Calu3 (cell line): Measurements from ENCODE around the gene YIPF3. TPM values are rescaled to one million over a fixed set of nuclear protein-coding genes. Genes with fewer than 3 reads are reported as not detected.
"Not testable (repeated sequence)": the region's sequence is repeated elsewhere in the genome, so short reads cannot be mapped to it uniquely, and the experiment has no call there.

Experiments
- BruUV-seq: library from RNA; stranded (reverse); fragments of 400-500 nt; replicated peaks from 2 replicates; lab custom pipeline; 2021; lab: Mats Ljungman, UMichigan
- CTCF ChIA-PET: fragments of 300-600 bp; sonication (Branson Sonifier 250); formaldehyde crosslinking; loops from one replicate; lab custom pipeline; 2022; ENCODE audit warnings: antibody characterized with exemption; lab: Charles Lee
- DNase-seq: peaks from one replicate; pipeline ENCODE4 v3.0.0; 2022
- H3K27ac Mint-ChIP-seq: one replicate; pipeline ENCODE4 v1.8.0; 2022; ENCODE audit warnings: mixed read lengths; ENCODE audit not compliant: unreplicated experiment
- H3K27me3 Mint-ChIP-seq: one replicate; pipeline ENCODE4 v1.8.0; 2022; ENCODE audit warnings: mixed read lengths; ENCODE audit not compliant: unreplicated experiment
- H3K36me3 Mint-ChIP-seq: one replicate; pipeline ENCODE4 v1.8.0; 2022; ENCODE audit warnings: mild to moderate bottlenecking, moderate library complexity, mixed read lengths; ENCODE audit not compliant: insufficient read depth, unreplicated experiment
- H3K4me1 Mint-ChIP-seq: one replicate; pipeline ENCODE4 v1.8.0; 2022; ENCODE audit warnings: mild to moderate bottlenecking, low read depth, mixed read lengths; ENCODE audit not compliant: unreplicated experiment
- H3K4me3 Mint-ChIP-seq: one replicate; pipeline ENCODE4 v1.8.0; 2022; ENCODE audit warnings: mild to moderate bottlenecking, low read depth, moderate library complexity, mixed read lengths; ENCODE audit not compliant: unreplicated experiment
- H3K9me3 Mint-ChIP-seq: one replicate; pipeline ENCODE4 v1.8.0; 2022; ENCODE audit warnings: low read depth, mixed read lengths; ENCODE audit not compliant: unreplicated experiment
- intact Hi-C: fragments of 100-400 bp; cut with micrococcal nuclease; formaldehyde crosslinking; loops from one replicate; pipeline ENCODE4 v1.10.0; 2022; ENCODE audit not compliant: unreplicated experiment
- total RNA-seq: library from RNA; stranded (reverse); gene quantifications from 2 replicates; pipeline ENCODE4 v1.2.3, GENCODE V29; 2022
- TF ChIP-seq, protein P1 (sequence below): fragments of 200-600 bp; IDR thresholded peaks from one replicate; pipeline ENCODE4 v1.8.0; 2022; ENCODE audit warnings: antibody characterized with exemption; ENCODE audit not compliant: unreplicated experiment

Gene YIPF3
- total RNA-seq, 1 experiment from 2014 or later = 127 TPM

DNA sequence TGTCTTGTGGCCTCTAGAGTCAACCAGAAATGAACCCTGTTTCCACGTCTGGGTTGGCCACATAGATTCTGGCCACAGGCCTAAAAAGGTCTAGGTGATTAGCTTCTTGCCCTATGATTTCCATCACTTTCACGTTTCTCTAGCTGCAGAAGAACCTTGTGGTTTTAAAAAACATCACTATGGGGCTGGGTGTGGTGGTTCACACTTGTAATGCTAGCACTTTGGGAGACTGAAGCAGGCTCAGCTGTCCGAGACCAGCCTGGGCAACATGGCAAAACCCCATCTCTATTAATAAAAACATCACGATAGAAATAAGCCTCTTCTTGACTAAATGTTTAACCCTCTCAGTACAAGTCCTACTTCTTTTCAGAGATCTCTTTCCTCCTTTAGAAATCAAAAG lies 27.7 kb upstream of the YIPF3 start:
- Mint-ChIP-seq H3K27me3 (no peaks in the 10 kb centered on the region), H3K9me3 (no peaks in the 10 kb centered on the region), H3K36me3 (peaks cover 73% of the 10 kb centered on the region), H3K4me3 (no peak overlapping the region), H3K27ac (no peak overlapping the region), H3K4me1 (no peaks in the 10 kb centered on the region)
- TF ChIP-seq, protein P1, sequence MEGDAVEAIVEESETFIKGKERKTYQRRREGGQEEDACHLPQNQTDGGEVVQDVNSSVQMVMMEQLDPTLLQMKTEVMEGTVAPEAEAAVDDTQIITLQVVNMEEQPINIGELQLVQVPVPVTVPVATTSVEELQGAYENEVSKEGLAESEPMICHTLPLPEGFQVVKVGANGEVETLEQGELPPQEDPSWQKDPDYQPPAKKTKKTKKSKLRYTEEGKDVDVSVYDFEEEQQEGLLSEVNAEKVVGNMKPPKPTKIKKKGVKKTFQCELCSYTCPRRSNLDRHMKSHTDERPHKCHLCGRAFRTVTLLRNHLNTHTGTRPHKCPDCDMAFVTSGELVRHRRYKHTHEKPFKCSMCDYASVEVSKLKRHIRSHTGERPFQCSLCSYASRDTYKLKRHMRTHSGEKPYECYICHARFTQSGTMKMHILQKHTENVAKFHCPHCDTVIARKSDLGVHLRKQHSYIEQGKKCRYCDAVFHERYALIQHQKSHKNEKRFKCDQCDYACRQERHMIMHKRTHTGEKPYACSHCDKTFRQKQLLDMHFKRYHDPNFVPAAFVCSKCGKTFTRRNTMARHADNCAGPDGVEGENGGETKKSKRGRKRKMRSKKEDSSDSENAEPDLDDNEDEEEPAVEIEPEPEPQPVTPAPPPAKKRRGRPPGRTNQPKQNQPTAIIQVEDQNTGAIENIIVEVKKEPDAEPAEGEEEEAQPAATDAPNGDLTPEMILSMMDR = no peak
- CTCF ChIA-PET = no interaction called here
- intact Hi-C loops = no loop called here
- BruUV-seq = no TSS peak
- no peak for DNase-seq

DNA sequence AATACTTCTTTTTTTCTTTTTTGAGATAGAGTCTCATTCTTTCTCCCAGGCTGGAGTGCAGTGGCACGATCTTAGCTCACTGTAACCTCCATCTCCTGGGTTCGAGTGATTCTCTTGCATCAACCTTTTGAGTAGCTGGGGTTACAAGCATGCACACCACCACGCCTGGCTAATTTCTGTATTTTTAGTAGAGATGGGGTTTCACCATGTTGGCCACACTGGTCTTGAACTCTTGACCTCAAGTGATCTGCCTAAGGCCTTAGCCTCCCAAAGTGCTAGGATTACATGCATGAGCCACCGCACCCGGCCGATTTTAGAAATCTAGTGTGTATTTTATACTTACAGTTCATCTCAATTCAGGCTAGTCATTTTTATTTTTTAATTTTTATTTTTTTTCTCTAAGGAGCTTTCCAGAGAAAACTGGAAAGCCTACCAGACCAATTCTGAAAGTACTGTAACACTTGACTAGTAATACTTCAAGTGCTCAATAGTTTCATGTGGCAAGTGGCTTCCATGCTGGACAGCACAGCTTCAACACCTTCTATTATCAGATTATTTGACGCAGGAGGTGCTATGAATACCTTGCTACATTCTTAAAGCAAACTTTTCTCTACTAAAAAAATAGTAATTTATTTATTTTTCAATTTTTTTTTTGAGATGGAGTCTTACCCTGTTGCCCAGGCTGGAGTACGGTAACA lies 25.2 kb upstream of the YIPF3 start:
- H3K4me1 Mint-ChIP-seq = no peaks in the 10 kb centered on the region
- no TSS peak for BruUV-seq
- H3K36me3 Mint-ChIP-seq = peaks cover 74% of the 10 kb centered on the region
- no peak overlapping the region for H3K27ac Mint-ChIP-seq
- H3K9me3 Mint-ChIP-seq = no peaks in the 10 kb centered on the region
- no peak overlapping the region for H3K4me3 Mint-ChIP-seq
- TF ChIP-seq, protein P1 = no peak
- no peaks in the 10 kb centered on the region for H3K27me3 Mint-ChIP-seq
- DNase-seq = no peak
- intact Hi-C loops = no loop called here
- CTCF ChIA-PET = no interaction called here

DNA sequence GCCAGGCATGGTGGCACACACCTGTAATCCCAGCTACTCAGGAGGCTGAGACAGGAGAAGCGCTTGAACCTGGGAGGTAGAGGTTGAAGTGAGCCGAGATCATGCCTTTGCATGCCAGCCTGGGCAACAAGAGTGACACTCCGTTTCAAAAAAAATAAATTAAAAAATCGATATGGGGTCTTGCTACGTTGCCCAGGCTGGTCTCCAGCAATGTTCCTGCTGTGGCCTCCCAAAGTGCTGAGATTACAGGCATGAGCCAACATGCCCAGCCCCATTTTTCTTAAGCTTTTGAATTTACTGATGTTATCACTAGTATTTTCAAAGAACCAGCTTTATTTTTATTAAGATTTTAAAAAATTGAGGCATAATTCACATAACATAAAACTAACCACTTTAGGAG lies 23.8 kb upstream of the YIPF3 start:
- no TSS peak for BruUV-seq
- no peak overlapping the region for H3K27ac Mint-ChIP-seq
- intact Hi-C loops = no loop called here
- H3K27me3 Mint-ChIP-seq = no peaks in the 10 kb centered on the region
- DNase-seq = no peak
- peaks cover 75% of the 10 kb centered on the region for H3K36me3 Mint-ChIP-seq
- H3K4me3 Mint-ChIP-seq = no peak overlapping the region
- CTCF ChIA-PET = interaction anchor here (0.7 kb wide), 1 partner anchor 33 kb away, joined by 3 read pairs; no protein-coding TSS in a partner anchor
- no peaks in the 10 kb centered on the region for H3K4me1 Mint-ChIP-seq
- H3K9me3 Mint-ChIP-seq = no peaks in the 10 kb centered on the region
- TF ChIP-seq, protein P1 = no peak

DNA sequence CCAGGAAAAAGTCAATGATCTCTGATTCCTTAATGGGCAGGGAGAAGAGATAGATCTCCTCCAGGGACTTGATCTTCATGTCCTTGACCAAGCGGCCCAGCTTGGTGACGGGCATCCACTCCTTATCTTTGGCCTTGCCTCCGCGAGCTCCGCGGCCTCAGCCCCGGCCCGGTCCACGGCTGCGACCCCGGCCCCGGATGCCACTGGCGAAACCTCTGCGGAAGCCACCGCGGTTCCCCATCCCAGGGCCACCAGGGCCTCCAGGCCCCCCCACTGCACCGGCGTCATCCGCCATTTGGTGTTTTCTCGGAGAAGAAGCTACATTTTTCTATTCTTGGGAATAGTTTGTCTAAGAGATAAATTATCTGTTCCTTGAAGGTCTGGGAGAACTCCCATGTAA lies 22.7 kb upstream of the YIPF3 start:
- not testable (repeated sequence) for DNase-seq, H3K27ac Mint-ChIP-seq
- peaks cover 83% of the 10 kb centered on the region for H3K36me3 Mint-ChIP-seq

DNA sequence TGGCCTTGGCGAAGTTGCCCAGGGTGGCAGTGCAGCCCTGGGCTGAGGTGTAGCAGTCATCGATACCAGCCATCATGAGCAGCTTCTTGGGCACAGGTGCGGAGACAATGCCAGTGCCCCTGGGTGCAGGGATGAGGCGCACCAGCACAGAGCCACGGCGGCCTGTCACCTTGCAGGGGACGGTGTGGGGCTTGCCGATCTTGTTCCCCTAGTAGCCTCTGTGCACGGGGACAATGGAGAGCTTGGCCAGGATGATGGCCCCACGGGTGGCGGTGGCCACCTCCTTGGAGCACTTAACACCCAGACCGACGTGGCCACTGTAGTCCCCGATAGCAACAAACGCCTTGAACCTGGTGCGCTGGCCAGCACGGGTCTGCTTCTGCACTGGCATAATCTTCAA lies 22.3 kb upstream of the YIPF3 start:
- H3K36me3 Mint-ChIP-seq = peaks cover 85% of the 10 kb centered on the region
- intact Hi-C loops, DNase-seq, H3K4me3 Mint-ChIP-seq, H3K9me3 Mint-ChIP-seq, H3K4me1 Mint-ChIP-seq, BruUV-seq, H3K27me3 Mint-ChIP-seq, H3K27ac Mint-ChIP-seq: not testable (repeated sequence)
- CTCF ChIA-PET = interaction anchor here (0.6 kb wide), 2 partner anchors 29 to 729 kb away, joined by 3 to 4 read pairs; no protein-coding TSS in a partner anchor

More for the DNA sequence above, 22.7 kb upstream of the YIPF3 start:
- intact Hi-C loops, H3K27me3 Mint-ChIP-seq, H3K4me3 Mint-ChIP-seq, BruUV-seq, H3K9me3 Mint-ChIP-seq, H3K4me1 Mint-ChIP-seq: not testable (repeated sequence)
- CTCF ChIA-PET = interaction anchor here (0.6 kb wide), 2 partner anchors 28 to 729 kb away, joined by 3 to 4 read pairs; no protein-coding TSS in a partner anchor
